Mucosa of stomach (tissue), 1 donor: ENCODE measurements around the gene SLC12A7.
"Not testable (repeated sequence)": the region's sequence is repeated elsewhere in the genome, so short reads cannot be mapped to it uniquely, and the experiment has no call there.

Experiments used
- H3K27me3 ChIP-seq: one replicate; pipeline ENCODE4 v1.7.0; 2013; ENCODE audit warnings: mild to moderate bottlenecking, low read length; ENCODE audit not compliant: control insufficient read depth, insufficient read depth
- H3K36me3 ChIP-seq: one replicate; pipeline ENCODE4 v1.7.0; 2013; ENCODE audit warnings: low read length; ENCODE audit not compliant: control insufficient read depth, insufficient read depth
- H3K4me1 ChIP-seq: one replicate; pipeline ENCODE4 v1.7.0; 2013; ENCODE audit warnings: mild to moderate bottlenecking, low read length; ENCODE audit not compliant: control insufficient read depth, insufficient read depth
- H3K4me3 ChIP-seq: one replicate; pipeline ENCODE4 v1.7.0; 2013; ENCODE audit warnings: low read length
- H3K9ac ChIP-seq: one replicate; pipeline ENCODE4 v1.7.0; 2013; ENCODE audit warnings: mild to moderate bottlenecking, low read length, moderate library complexity
- H3K9me3 ChIP-seq: one replicate; pipeline ENCODE4 v1.7.0; 2013; ENCODE audit warnings: mild to moderate bottlenecking, low read length, moderate library complexity; ENCODE audit not compliant: control insufficient read depth
- donor health status: Pancreatic carcinoma.

Gene SLC12A7

DNA sequence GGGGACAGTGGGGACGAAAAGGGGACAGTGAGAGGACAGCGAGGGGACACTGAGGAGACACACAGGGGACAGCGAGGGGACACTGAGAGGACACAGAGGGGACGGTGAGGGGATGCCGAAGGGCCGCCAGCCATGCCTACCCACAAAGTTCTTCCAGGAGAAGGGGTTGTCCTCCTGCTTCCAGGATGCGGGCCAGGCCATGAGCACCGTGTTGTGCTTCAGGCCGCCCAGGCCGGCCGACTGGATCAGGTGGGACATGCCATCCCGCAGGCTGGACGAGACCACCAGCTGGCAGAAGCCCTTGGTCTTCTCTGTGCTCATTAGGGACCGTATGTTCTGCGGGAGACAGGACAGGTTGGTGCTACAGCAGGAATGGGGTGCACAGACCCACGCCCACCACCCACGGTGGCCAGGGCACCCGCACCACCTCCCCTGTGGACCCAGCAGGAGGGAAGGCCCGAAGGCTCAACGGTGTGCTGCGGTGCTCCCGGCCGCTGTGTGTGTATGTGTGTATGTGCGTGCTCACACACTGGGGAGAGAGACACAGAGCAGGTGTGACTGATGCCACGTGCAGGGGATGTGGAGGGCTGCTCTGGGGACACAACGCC, 46.6 kb downstream of the SLC12A7 start:
- Histone ChIP-seq H3K36me3 (no peaks in the 10 kb centered on the region), H3K4me1 (no peaks in the 10 kb centered on the region), H3K4me3 (no peak overlapping the region), H3K9ac (no peak overlapping the region), H3K27me3 (no peaks in the 10 kb centered on the region), H3K9me3 (no peaks in the 10 kb centered on the region)

DNA sequence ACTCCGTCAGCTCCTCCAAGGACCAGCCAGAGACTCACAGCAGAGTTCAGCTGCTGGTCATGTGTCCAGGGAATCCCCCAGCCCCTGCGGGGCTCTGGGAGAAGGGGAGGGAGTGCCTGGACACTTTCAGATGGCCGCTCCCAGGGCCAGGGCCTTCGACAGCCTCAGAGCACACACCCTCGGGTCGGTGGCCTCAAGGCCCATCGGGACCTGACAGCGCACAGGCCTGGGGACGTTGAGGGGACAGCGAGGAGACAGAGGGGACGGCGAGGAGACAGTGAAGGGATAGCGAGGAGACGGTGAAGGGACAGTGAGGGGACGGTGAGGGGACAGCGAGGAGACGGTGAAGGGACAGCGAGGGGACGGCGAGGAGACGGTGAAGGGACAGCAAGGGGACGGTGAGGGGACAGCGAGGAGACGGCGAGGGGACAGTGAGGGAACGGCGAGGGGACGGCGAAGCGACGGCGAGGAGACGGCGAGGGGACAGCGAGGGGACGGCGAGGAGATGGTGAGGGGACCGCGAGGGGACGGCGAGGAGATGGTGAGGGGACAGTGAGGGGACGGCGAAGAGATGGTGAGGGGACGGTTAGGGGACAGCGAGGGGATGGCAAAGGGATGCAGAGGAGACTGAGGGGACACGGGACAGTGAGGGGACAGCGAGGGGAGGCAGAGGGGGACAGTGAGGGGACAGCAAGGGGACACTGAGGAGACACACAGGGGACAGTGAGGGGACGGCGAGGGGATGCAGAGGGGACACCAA, 47.3 kb downstream of the SLC12A7 start:
- no peak overlapping the region for H3K9ac ChIP-seq

DNA sequence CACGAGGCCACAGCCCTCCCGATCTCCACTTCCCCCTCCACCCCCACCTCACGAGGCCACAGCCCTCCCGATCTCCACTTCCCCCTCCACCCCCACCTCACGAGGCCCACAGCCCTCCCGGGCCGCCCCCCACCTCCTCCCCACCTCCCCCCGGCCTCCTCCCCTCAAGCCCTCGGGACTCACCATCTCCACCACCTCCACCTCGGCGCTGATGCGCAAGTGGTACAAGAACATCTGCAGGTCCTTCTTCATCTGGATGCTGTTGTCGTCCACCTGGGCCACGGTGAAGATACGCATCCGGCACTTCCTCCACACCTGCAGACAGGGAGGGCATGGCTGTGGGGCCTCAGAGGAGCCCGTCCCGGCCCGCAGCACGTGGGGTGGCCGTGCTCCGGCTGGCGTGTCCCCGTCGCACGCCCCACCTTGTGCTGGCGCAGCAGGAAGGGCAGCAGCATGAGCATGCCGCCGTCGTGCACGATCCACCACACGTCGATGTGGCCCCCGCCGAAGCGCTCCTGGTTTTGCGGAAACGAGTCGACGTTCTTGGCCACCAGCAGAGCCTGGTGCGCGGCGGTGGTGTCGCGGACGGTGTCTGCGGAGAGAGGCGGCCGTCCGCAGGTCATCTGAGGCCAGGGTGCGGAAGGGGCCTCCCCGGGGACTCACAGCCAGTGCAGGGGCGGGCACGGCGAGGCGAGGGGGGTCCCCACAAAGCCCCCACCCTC, 48.0 kb downstream of the SLC12A7 start:
- no peaks in the 10 kb centered on the region for H3K36me3 ChIP-seq
- no peaks in the 10 kb centered on the region for H3K27me3 ChIP-seq
- H3K9ac ChIP-seq: no peak overlapping the region
- H3K4me3 ChIP-seq: no peak overlapping the region
- H3K4me1 ChIP-seq: no peaks in the 10 kb centered on the region
- no peaks in the 10 kb centered on the region for H3K9me3 ChIP-seq

More for the DNA sequence above, 47.3 kb downstream of the SLC12A7 start:
- Histone ChIP-seq H3K4me1 (no peaks in the 10 kb centered on the region), H3K4me3 (no peak overlapping the region), H3K27me3 (no peaks in the 10 kb centered on the region), H3K9me3 (no peaks in the 10 kb centered on the region), H3K36me3 (no peaks in the 10 kb centered on the region)

DNA sequence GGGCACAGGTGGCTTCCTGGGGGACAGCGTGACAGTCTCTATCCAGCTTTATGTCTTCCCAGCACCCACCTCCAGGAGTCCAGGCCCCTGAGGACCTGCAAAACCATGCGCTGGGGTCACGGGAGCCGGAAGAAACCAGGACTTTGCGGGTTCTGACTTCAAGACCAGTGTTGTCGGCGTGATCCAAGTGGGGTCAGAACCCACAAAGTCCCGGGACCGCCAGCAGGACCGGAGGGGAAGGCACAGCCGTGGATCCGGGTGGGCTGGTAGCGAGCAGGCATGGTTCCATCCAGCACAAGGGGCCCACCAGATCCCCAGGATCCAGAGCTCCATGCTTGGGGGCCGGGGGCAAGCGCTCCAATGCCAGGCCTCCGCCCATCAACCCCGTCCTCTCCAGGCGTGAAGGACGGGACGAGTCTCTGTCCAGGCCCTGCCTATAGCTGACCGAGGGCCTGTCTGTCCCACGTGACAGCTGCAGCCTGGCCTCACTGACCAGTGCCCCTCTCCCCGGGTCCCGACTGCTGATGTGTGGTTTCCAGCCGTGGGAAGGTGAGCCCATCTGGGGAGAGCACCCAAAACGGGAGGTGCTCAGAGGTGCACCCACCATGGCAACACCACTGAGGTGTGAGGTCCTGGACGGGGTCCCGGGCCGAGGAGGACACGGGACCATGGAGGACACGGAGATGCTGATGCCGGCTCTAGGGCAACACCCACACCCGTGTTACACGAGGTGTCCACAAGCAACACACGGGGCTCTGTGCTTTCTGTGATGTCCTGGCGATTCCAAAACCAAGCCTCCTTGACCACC, 48.9 kb downstream of the SLC12A7 start:
- H3K4me1 ChIP-seq: no peaks in the 10 kb centered on the region
- H3K9me3 ChIP-seq: no peaks in the 10 kb centered on the region
- no peaks in the 10 kb centered on the region for H3K36me3 ChIP-seq
- H3K27me3 ChIP-seq: no peaks in the 10 kb centered on the region
- no peak overlapping the region for H3K4me3 ChIP-seq
- no peak overlapping the region for H3K9ac ChIP-seq

DNA sequence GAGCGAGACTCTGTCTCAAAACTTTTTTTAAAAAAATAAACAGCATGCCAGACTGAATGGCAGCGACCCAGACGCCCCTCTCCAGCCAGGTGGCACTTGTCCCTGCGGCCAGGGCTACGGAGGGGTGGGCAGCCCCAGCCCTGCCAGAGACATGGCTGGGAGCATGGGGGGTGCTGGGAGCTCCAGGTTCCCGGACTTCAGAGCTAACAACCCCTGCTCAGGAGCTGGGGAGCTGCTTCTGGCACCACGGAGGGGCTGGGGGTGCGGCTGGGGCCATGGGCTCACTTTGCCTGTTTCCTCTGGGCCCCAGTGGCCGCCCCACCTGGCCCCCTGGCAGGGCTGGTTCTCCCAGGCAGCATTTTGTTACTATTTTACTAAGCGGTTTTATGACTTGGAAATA, 49.9 kb downstream of the SLC12A7 start:
- H3K4me3 ChIP-seq: no peak overlapping the region
- no peaks in the 10 kb centered on the region for H3K4me1 ChIP-seq
- H3K27me3 ChIP-seq: no peaks in the 10 kb centered on the region
- H3K9me3 ChIP-seq: no peaks in the 10 kb centered on the region
- H3K36me3 ChIP-seq: no peaks in the 10 kb centered on the region
- H3K9ac ChIP-seq: no peak overlapping the region

DNA sequence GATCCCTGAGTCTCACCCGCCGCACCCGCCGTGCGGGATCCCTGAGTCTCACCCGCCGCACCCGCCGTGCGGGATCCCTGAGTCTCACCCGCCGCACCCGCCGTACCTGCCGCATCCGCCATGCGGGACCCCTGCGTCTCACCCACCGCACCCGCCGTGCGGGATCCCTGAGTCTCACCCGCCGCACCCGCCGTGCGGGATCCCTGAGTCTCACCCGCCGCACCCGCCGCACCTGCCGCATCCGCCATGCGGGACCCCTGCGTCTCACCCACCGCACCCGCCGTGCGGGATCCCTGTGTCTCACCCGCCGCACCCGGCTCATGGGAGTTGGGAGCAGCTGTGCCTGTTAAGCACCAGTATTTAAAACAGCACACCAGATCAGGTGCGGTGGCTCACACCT, 50.6 kb downstream of the SLC12A7 start:
- H3K4me3 ChIP-seq, H3K27me3 ChIP-seq, H3K4me1 ChIP-seq, H3K9ac ChIP-seq, H3K9me3 ChIP-seq, H3K36me3 ChIP-seq: not testable (repeated sequence)

DNA sequence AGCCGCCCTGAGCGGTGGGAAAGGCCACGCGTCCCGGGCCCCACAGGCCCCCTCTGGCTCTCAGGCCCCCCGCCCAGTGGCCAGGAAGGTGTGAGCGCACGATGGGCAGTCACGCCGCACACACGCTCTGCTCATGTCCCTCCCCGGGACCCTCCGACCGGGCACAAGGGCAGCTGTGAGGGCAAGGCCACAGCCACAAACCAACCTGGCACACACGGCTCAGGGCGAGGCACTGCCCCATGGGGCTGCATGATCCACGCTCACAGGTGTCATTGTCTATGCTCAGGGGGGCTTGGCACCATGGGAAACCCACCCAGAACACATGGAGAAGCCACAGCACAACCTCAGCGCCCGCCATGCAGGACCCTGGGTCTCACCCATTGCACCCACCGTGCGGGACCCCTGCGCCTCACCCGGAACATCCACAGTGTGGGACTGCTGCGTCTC, 51.3 kb downstream of the SLC12A7 start:
- no peaks in the 10 kb centered on the region for H3K9me3 ChIP-seq
- H3K36me3 ChIP-seq: no peaks in the 10 kb centered on the region
- no peaks in the 10 kb centered on the region for H3K27me3 ChIP-seq
- H3K4me1 ChIP-seq: no peaks in the 10 kb centered on the region
- no peak overlapping the region for H3K4me3 ChIP-seq
- H3K9ac ChIP-seq: no peak overlapping the region

DNA sequence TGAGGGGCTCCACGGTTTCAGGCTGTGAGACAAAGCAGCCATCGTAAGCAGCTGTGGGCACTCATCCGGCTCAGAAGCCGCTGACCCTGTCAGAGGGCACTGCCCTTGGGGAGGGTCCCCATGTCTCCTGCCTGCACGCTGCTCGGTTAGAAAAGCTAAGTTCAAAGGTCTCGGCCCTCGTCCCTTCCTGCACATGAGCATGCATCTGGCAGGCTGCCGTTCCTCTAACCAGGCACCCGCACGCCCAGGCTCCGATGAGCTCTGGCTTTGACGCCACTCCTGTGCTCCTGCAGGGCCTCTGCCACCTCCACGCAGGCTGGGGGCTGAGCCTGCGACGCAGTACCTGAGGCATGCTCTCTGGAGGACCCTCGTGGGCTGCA, 52.0 kb downstream of the SLC12A7 start:
- Histone ChIP-seq H3K9ac (no peak overlapping the region), H3K27me3 (no peaks in the 10 kb centered on the region), H3K36me3 (no peaks in the 10 kb centered on the region), H3K4me3 (no peak overlapping the region), H3K4me1 (no peaks in the 10 kb centered on the region), H3K9me3 (no peaks in the 10 kb centered on the region)

DNA sequence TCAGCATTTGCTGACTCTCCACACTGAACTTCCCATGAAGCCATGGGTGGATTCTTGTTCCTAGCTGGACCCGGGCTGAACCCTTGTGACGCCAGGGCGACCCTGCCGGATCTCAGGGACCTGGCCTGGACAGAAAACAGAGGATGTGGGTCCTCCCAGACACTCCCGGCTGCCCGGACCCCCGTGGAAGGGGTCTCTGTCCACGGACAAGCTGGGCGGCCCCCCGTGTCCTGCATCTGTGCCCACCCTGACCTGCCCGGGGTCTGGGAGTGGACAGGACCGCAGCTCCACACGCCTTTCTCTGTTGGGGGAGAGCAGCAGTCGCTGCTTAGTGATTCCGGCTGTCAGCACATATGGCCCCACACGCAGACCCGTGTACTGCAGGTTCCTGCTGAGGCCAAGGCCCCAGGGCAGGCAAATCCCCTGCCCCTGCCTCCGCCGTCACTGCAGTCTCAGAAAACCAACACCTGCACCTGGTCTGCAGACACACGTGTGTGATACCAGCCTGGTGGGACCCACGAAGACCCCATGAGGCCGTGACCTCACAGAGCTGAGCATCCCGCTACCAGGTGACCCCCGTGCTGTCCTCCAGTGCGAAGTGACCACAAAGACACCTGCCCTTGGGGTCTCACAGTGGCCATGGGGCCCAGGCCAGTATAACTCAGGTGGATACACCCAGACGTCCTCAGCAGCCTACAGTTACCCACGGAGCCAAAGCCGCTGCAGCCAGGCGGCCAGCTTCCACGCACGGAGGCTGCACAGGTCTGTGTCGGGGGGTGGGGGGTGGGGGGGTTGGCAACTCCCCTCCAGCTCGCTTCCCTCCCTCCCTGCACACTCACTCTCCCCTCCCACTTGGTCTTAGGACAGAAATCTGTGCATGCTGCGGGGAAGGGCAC, 52.6 kb downstream of the SLC12A7 start:
- H3K36me3 ChIP-seq: no peaks in the 10 kb centered on the region

DNA sequence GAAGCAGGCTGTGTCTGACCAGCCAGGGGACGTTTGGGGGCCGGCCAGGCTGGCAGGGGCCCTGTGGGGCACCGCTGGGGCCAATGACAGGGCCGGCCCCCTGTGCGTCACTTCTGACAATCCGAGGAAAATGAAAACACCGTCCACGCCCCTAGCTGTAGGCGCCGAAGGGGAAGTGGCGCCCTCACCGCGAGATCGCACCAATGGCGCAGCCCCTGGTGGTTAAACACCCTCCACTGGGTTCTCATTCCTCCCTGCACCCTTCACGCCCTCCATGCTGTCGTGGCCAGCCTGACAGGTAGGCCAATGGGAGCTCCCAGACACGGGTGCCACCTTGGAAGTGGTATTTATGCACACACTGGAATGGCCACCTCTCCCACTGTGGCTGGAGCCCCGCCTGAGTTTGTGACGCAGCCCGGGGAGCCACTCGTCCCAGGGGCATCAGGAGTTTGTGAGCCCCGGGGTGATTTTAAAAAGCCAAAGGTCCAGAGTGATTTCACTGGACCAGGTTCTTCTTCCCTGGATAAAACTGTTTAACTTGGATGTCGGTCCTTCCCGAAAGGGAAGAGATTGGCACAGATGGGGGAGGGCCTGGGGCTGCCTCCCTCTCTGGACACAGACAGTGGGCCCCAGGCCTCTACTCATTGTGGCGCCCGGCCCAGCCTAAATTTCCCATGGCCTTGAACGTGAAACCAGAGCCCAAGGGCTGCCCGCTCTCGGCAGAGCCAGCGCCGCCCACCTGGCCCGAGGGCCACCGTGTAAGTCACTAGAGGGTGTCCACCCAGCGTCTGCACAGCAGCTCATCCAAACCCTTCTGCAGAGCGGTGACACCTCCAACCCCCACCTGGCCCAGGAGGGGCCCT, 53.5 kb downstream of the SLC12A7 start:
- Histone ChIP-seq H3K36me3 (no peaks in the 10 kb centered on the region), H3K9ac (no peak overlapping the region)

More for the DNA sequence above, 52.6 kb downstream of the SLC12A7 start:
- H3K9ac ChIP-seq: no peak overlapping the region
- no peak overlapping the region for H3K4me3 ChIP-seq
- H3K4me1 ChIP-seq: no peaks in the 10 kb centered on the region
- H3K27me3 ChIP-seq: no peaks in the 10 kb centered on the region
- H3K9me3 ChIP-seq: no peaks in the 10 kb centered on the region

More for the DNA sequence above, 53.5 kb downstream of the SLC12A7 start:
- H3K4me3 ChIP-seq: no peak overlapping the region
- H3K27me3 ChIP-seq: no peaks in the 10 kb centered on the region
- no peaks in the 10 kb centered on the region for H3K9me3 ChIP-seq
- no peaks in the 10 kb centered on the region for H3K4me1 ChIP-seq
